ENCODE results near the gene ZNF175.

Gene ZNF175

GRCh38 chr19:51573331-51573730 is 2.2 kb downstream of the ZNF175 start:
- H3K79me2 ChIP-seq (ENCODE audit: control insufficient read depth, low read length) = peaks cover 19% of the 10 kb centered on the region
- no peaks in the 10 kb centered on the region for H4K20me1 ChIP-seq (ENCODE audit: control insufficient read depth, insufficient read depth, low read depth, low read length)
- H3K9me2 ChIP-seq (replicated peaks; ENCODE audit: control insufficient read depth, low read length) = no peaks in the 10 kb centered on the region
- no peaks in the 10 kb centered on the region for H3F3A ChIP-seq (ENCODE audit: control insufficient read depth, insufficient read depth)
- peaks cover 14% of the 10 kb centered on the region for H3K36me3 ChIP-seq (ENCODE audit: control insufficient read depth, low read length)
- H3K9me3 ChIP-seq (ENCODE audit: control insufficient read depth, insufficient read depth, low read length) = no peaks in the 10 kb centered on the region
- H3K4me3 ChIP-seq (ENCODE audit: low read length) = no peak overlapping the region
- no peak for TF ChIP-seq CTCF (IDR thresholded peaks at IDR 0.05; ENCODE audit: low read depth, low read length, poor library complexity, severe bottlenecking)
- no peak for TF ChIP-seq EZH2phosphoT487 (IDR thresholded peaks at IDR 0.05; ENCODE audit: borderline replicate concordance, low read length)
- no peak overlapping the region for H3K4me2 ChIP-seq (ENCODE audit: low read length)
- H3K27ac ChIP-seq (ENCODE audit: low read depth, low read length) = no peak overlapping the region
- H3K27me3 ChIP-seq (ENCODE audit: control insufficient read depth, low read length) = peaks cover 2% of the 10 kb centered on the region; the same call in 1 of the 2 replicates
- H3K4me1 ChIP-seq (ENCODE audit: control insufficient read depth, low read length) = peaks cover 16% of the 10 kb centered on the region

- peaks cover 8% of the 10 kb centered on the region for H3K4me1 ChIP-seq (ENCODE audit: control insufficient read depth, low read length)
- H3K79me2 ChIP-seq (ENCODE audit: control insufficient read depth, low read length) = peaks cover 12% of the 10 kb centered on the region
- H3F3A ChIP-seq (ENCODE audit: control insufficient read depth, insufficient read depth) = no peaks in the 10 kb centered on the region
- H3K9me3 ChIP-seq (ENCODE audit: control insufficient read depth, insufficient read depth, low read length) = no peaks in the 10 kb centered on the region
- H3K4me3 ChIP-seq (ENCODE audit: low read length) = no peak overlapping the region
- no peaks in the 10 kb centered on the region for H3K9me2 ChIP-seq (replicated peaks; ENCODE audit: control insufficient read depth, low read length)
- no peaks in the 10 kb centered on the region for H4K20me1 ChIP-seq (ENCODE audit: control insufficient read depth, insufficient read depth, low read depth, low read length)
- no peak overlapping the region for H3K27ac ChIP-seq (ENCODE audit: low read depth, low read length)
- H3K36me3 ChIP-seq (ENCODE audit: control insufficient read depth, low read length) = peaks cover 25% of the 10 kb centered on the region
- no peak overlapping the region for H3K4me2 ChIP-seq (ENCODE audit: low read length)
- no peak for TF ChIP-seq EZH2phosphoT487 (IDR thresholded peaks at IDR 0.05; ENCODE audit: borderline replicate concordance, low read length)
- TF ChIP-seq CTCF (IDR thresholded peaks at IDR 0.05; ENCODE audit: low read depth, low read length, poor library complexity, severe bottlenecking) = no peak
- no peaks in the 10 kb centered on the region for H3K27me3 ChIP-seq (ENCODE audit: control insufficient read depth, low read length)
Observed at GRCh38 chr19:51576850-51577249, 5.8 kb downstream of the ZNF175 start.

- no peak overlapping the region for H3K4me2 ChIP-seq (ENCODE audit: low read length)
- no peak overlapping the region for H3K27ac ChIP-seq (ENCODE audit: low read depth, low read length)
- no peaks in the 10 kb centered on the region for H3K4me1 ChIP-seq (ENCODE audit: control insufficient read depth, low read length)
- TF ChIP-seq EZH2phosphoT487 (IDR thresholded peaks at IDR 0.05; ENCODE audit: borderline replicate concordance, low read length) (no peak), CTCF (IDR thresholded peaks at IDR 0.05; ENCODE audit: low read depth, low read length, poor library complexity, severe bottlenecking) (no peak)
- no peak overlapping the region for H3K4me3 ChIP-seq (ENCODE audit: low read length)
- peaks cover 55% of the 10 kb centered on the region for H3K36me3 ChIP-seq (ENCODE audit: control insufficient read depth, low read length)
- H4K20me1 ChIP-seq (ENCODE audit: control insufficient read depth, insufficient read depth, low read depth, low read length) = no peaks in the 10 kb centered on the region
- H3K27me3 ChIP-seq (ENCODE audit: control insufficient read depth, low read length) = no peaks in the 10 kb centered on the region
- H3K9me2 ChIP-seq (replicated peaks; ENCODE audit: control insufficient read depth, low read length) = no peaks in the 10 kb centered on the region
- no peaks in the 10 kb centered on the region for H3K79me2 ChIP-seq (ENCODE audit: control insufficient read depth, low read length)
- no peaks in the 10 kb centered on the region for H3F3A ChIP-seq (ENCODE audit: control insufficient read depth, insufficient read depth)
- peaks cover 18% of the 10 kb centered on the region; the same call in 1 of the 2 replicates for H3K9me3 ChIP-seq (ENCODE audit: control insufficient read depth, insufficient read depth, low read length)
Observed at GRCh38 chr19:51586103-51586728, 15.1 kb downstream of the ZNF175 start.
